NCI-H526 (cell line): ENCODE measurements around the gene REEP2.
"Not testable (repeated sequence)": the region's sequence is repeated elsewhere in the genome, so short reads cannot be mapped to it uniquely, and the experiment has no call there.

ENCODE experiments used
- DNase-seq, 2 experiments: peaks; one replicate each; lab custom pipeline; 2025; lab: John Stamatoyannopoulos, UW

Gene REEP2, protein sequence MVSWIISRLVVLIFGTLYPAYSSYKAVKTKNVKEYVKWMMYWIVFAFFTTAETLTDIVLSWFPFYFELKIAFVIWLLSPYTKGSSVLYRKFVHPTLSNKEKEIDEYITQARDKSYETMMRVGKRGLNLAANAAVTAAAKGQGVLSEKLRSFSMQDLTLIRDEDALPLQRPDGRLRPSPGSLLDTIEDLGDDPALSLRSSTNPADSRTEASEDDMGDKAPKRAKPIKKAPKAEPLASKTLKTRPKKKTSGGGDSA

DNA sequence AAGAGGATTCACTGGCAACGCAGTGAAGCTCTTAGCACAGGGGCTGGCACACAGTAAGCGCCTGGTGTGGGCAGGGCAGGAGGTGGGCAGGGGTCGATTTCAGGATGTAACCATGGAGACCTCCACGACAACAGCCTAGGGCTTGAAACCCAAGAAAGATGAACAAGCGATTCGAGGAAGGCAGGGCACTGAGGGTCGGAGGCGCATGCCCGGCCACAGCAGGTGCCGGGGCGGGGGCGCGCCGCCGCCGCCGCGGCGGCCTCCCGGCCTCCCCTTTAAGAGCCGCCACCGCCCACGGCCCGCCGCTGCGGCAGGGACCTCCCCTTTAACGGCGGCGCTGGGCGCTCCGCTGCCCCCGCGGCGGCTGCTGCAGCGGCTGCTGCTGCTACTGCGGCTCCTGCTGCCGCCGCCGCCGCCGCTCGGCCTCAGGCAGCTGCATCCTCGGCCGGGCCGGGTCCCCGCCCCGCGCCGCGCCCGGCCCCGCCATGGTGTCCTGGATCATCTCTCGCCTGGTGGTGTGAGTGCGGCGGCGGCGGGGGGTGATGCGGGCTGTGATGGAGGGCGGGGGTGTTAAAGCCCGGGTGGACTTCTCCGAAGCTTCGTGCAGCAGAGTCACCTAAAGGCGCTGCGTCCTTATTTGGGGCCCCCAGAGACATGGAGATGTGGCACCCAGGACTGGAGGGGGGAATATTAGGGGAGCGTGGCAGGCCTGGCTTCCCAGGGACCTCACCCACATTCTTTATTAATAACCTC lies at the start of gene REEP2:
TSS of gene REEP2 (plus strand) at position 334 of the 753 bp plus-strand sequence. CDS start at position 486, 152 bp downstream.
- DNase-seq = peak in 1 of 2 experiments; percentile 70

DNA sequence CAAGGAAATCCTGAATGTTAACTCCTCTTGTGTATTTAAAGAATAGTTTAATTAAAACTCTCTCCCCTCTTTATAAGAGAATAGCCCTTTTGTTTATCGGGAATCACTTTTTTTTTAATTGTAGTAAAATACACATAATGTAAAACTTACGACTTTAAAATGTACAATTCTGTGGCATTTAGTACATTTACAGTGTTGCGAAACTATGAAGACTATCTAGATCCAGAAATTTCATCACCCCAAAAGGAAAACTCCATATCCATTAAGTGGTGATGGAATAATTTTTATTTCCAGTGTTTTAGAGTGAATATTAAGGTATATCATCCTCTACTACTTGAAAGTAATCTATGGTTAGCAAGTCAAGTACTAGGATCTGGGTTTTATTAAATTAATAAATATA lies 49.5 kb upstream of the REEP2 start:
- DNase-seq = no peak

DNA sequence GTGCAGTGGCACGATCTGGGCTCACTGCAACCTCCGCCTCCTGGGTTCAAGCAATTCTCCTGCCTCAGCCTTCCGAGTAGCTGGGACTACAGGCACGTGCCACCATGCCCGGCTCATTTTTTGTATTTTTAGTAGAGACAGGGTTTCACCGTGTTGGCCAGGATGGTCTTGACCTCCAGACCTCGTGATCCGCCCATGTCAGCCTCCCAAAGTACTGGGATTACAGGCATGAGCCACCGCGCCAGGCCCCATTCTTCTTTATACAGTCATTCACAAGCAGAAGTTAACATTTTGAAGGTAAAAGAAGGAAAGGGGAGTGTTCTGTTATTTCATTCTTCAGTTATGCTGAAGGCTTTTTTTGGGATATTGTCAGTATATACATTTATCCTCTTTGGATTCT lies 48.9 kb upstream of the REEP2 start:
- not testable (repeated sequence) for DNase-seq

DNA sequence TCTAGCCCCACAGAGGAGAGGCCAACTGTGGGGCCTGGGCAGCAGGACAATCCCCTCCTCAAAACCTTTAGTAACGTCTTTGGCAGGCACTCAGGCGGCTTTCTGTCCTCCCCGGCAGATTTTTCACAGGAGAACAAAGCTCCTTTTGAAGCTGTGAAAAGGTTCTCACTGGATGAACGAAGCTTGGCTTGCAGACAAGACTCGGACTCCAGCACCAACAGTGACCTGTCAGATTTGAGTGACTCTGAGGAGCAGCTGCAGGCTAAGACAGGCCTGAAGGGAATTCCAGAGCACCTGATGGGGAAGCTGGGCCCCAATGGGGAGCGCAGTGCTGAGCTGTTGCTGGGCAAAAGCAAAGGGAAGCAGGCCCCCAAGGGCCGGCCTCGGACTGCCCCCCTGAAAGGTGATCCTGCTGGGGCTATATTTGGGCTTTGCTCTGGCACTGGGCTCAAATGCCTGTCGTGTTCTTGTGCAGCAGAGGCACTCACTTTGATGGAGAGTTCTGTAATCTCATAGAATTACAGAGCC lies 46.9 kb upstream of the REEP2 start:
- no peak for DNase-seq

DNA sequence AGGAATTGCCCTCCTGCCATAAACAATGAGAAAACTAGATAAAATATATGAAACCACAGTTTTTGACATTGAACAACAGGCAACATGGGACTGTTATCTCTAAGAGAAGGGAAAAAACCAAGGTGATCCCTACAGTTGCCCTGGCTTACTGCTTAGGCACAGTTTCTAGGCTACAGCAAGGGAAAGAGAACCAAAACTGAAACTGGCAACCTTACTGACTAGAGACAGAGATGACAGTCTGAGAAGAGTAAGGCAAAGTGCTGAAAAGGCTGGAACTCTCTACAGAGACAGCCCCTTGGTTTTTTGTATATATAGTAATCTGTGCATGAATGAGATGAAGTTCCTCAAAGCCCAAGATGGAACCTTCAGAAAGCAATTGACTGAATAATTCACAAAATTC lies 36.2 kb upstream of the REEP2 start:
- no peak for DNase-seq

DNA sequence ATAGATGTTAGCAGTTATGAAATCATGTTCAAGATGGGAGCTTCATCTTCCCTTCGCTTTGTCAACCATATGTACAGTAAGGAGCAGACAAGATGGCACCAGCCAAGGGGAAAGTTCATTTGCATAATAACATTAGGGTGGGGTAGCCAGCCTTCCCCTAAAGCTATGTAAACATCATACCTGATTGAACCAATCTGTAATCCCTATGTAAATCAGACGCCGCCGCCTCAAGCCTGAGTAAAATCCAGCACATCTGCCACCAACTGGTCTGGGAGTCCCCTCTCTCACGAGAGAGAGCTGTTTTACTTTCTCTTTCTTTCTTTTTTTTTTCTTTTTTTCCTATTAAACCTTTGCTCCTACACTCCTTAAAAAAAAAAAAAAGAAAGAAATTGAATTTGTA lies 30.8 kb upstream of the REEP2 start:
- peak; percentile 94 to 95 for DNase-seq

DNA sequence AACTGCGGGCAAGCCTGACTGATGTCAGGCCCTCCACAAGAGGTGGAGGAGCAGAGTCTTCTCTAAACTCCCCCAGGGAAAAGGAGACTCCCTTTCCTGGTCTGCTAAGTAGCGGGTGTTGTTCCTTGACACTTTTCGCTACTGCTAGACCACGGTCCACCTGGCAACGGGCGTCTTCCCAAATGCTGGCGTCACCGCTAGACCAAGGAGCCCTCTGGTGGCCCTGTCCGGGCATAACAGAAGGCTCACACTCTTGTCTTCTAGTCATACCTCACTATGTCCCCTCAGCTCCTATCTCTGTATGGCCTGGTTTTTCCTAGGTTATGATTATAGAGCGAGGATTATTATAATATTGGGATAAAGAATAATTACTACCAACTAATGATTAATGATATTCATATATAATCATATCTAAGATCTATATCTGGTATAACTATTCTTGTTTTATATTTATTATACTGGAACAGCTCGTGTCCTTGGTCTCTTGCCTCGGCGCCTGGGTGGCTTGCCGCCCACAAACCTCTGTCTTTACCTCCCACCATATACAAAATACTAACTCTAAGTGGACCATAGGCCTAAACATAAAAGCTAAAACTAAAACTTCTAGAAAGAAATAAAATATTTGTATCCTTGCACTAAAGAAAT lies 27.7 kb upstream of the REEP2 start:
- DNase-seq = peak; percentile 1 to 47

DNA sequence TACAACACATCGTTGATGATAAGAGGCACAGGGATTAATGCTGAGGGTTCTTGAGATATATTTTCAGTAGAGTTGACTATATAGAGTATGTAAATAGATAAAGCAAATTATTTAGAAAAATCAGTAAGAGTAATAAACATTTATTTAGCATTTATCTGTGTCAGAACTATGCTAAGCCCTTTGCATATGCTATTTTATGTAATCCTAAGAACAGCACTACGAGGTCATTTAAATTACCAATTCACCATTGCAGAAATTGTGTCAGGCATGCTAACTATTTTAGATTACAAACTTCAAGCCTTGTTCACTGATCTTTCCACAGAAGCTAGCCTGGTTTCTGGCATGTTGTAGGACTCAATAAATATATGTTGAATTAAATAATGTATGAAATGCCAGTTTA lies 20.4 kb upstream of the REEP2 start:
- no peak for DNase-seq

DNA sequence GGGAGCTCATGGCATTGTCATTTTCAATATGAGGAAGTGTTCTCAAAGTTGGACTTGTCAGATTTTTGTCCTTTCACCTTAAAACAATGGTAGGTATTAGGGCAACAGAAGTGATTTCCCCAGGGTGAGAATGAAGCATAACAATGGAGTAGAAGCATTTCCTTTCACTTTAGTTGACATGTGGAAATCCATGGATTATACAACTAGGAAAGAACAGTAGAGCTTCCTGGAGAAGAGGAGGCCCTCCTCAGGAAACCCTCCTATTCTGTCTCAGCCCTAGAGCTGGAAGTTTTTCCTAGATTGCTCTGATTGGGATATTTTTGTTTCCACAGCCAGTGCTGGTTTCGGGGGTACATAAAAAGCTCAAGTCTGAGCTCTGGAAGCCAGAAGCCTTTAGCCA lies 13.8 kb upstream of the REEP2 start:
- no peak for DNase-seq

DNA sequence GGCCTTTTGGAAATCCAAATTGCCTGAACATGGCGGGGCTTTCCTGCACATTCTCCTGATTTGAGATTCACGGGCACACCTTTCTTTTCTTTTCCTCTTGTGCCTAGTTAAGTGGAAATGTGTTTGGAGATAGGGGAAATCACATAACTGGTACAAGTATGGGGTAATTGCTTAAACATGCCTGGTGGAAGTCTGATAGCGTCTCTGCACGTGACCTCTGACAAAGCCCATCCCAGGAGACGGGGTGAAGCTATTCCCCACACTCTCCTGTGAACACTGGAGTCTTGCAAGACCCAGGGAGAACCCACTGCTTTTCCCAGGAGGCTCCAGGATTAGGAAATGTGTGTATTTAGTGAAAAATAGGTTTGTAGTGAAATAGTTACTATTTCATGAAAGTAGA lies 2.9 kb upstream of the REEP2 start:
- DNase-seq = no peak

DNA sequence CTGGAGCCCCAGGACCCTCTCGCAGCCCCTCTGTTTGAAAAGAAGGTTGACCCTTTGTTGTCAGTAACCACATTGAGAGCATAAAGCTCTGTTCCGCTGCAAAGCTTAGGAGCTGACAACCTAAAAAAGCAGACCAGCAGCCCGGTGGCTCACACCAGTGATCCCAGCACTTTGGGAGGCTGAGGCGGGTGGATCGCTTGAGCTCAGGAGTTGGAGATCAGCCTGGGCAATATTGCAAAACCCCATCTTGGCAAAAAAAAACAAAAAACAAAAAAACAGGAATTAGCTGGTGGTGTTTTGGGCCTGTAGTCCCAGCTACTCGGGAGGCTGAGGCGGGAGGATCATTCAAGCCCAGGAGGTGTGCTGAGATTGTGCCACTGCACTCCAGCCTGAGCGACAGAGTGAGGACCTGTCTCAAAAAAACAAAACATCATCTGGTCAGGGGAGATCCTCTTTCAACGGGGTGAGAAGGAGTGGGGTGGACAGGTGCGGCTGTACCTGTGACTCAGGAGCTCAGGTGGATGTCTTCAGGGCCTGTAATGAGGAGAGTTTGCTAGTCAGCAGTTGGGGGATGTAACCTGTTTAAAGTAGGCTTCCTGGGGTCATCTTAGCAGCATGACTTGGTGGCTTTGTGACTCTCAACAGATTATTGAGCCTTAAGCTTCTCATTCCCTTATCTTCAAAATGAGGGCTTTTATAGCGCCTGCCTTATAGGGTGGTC lies 694 bp upstream of the REEP2 start:
- DNase-seq = no peak

DNA sequence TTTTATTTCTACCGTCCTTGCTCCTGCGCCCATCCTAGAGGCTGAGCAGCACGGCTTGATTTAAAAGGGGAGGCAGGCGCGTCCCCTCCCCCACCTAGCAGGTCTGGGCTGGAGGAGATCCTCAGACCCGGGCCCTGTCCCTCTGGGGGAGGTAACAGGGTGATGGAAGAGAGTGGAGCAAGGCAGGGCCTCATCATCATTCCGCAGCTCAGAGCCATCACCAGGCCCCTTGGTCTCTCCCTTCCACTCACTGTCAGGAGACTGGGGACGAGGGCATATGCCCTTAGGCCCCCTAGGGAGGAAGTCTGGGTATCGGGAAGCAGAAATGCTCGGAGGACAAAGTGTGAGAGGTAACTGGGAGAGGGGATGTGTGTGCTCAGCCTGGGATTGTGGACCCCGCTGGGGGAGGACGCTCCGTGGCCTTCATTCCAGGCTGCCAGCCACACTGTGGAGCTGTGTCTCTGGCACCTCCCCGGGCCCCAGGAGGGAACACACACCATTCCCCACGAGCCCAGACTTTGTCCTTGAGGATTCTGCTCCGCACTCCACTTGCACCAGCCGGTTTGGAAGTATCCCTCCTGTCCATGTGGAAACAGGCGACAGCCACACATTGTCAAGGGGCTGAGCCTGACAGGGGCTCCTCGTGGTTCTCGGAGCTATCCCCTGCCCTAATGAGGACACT lies 761 bp downstream of the REEP2 start:
- peak; percentile 17 to 66 for DNase-seq

DNA sequence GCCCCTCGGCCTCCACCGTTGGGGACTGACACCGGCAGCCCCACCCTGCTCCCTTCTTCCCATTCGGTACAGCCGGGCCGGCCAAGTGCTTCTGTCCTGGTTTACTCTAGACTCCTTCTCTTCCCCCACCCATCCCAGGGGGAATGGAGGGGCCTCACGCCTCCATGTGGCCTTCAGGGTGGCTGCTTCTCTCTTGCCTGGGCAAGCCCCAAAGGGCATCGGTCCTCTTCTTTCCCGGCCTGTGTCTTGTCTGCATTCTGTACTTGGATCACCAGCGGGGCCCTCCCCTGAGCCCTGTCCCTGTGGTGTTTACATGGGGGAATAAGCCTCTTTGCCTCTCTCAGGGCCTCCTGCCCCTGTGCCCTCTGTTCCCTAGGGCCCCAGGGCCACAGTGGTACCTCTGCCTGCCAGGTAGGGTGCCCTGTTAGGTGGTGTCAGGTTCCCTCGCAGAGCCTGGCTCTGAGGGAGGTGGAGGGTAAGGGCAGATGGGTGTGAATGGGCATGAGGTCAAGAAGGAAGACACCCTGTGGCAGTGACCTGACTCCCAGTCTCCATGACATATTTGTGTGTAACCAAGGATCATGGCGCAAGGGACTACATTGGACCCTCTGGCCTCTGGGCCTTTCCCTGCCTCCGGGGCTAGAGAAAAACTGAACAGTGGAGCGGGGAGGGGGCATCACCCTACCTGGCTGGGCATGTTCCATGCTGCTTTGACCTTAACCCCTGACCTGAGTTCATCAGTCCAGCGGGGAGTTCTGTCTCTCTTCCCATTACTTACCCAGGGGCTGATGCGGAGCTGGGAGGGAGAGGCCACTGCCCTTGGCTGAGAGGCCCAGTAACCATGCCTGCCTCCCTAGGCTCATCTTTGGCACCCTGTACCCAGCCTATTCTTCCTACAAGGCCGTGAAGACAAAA lies 1.6 kb downstream of the REEP2 start:
- DNase-seq = peak in 1 of 2 experiments; percentile 45

DNA sequence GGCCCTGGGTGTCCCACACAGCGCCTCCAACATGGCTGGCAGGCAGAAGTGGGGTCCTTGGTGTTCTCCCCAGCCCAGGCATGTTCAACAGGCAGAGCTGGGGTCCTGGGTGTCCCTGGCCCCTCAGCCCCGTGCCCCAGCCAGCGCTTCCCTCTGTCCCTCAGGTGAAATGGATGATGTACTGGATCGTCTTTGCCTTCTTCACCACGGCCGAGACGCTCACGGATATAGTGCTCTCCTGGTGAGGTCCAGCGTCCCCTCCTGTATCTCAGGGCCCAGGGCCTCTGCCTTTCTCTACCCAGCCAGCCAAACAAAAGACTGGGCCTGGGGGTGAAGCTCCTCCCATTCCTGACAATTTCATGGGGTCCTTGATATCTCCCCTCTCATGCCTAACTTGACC lies 2.4 kb downstream of the REEP2 start:
- no peak for DNase-seq

DNA sequence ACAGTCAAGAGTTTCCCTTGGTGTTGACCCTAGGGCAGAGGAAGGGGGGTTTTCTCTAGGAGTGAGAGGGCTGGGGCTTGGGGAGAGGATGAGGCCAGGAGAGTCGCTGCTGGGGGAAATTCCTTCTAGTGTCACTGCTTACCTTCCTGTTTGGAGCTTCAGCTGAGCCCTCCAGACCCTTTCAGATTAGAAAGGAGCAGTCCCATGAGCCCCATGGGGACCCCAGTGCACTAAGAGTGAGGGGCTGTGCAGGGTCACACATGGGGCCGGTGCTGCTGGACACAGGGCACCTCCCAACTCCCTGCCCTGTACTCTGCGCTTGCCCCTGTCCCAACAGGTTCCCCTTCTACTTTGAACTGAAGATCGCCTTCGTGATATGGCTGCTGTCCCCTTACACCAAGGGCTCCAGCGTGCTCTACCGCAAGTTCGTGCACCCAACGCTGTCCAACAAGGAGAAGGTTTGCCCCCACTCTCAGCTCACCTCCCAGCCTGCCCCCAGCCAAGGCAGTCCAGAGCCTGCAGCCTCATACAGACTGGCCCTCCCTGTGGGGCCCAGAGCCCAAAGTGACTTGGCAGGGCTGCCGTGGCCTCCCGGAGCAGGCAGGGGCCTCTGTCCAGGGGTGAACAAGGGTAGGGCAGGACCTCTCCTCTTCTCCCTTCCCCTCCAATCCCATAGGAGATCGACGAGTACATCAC lies 5.4 kb downstream of the REEP2 start:
- no peak for DNase-seq

DNA sequence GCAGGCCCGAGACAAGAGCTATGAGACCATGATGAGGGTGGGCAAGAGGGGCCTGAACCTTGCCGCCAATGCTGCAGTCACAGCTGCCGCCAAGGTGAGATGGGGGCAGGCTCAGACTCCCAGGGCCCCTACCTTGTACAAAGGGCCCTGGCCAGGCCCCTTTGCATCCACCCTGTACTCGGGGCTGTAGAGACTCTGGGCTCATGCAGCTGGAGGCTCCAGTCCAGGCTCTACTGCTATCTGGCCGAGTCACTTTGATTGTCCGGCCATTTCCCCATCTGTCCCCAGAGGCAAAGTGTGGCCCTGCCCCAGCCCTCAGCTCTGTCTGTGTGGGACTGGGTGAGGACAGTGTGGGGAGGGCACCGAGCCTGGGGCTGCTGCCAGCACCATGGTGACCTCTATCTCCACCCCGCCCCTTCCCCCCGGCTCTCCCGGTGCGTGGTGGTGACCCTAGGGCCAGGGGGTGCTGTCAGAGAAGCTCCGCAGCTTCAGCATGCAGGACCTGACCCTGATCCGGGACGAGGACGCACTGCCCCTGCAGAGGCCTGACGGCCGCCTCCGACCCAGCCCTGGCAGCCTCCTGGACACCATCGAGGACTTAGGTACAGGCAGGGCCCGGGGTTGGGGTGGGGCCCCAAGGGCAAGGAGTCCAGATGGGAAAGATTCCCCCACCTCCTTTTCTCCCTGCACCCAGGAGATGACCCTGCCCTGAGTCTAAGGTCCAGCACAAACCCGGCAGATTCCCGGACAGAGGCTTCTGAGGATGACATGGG lies 6.1 kb downstream of the REEP2 start:
- no peak for DNase-seq

DNA sequence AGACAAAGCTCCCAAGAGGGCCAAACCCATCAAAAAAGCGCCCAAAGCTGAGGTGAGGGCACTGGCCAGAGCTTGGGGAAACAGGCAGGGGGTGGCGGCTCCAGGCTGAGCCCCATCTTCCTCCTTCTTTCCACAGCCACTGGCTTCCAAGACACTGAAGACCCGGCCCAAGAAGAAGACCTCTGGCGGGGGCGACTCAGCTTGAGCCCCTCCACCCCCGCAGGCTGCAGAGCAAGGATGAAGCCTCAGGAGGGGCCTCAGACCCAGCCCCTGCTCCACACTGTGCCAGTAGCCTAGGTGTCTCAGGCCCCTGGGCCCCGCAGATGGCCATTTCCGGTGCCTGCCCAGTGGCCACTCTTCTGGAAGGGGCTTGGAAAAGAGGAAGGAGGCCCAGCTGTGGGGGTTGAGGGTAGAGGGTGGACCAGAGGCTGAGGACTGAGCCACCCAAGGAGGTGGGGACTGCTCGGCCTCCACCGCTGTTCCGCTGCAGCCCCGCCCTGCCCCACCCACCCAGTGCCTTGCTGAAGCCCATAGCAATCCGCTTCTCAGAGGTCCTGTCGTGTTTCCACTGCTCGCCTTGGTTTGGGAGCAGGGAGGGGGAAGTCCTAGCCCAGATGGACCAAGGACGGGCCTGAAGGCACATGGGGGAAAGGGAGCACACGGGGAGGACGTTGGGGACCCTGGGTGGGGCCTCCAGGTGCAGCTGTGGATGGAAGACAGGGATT lies 6.9 kb downstream of the REEP2 start:
- DNase-seq = no peak

DNA sequence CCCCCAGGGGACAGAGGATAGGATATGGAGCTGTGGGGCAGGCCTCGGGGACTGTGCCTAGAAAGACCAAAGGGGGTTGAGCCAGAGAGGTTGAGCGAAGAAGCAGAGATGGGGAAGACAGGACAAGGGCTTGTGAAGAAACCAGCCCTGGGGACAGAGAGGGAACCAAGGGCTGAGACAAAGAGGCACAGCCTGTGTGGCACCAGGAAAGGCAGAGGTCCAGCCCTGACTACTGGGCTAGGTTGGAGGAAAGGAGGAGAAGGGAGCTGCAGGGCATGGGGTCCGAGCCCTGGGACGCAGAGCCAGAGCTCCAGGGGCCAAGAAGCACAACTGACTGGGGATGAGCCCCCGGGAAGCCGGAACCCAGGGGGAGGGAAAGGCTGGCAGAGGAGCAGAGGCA lies 9.2 kb downstream of the REEP2 start:
- no peak for DNase-seq
